ENCODE measurements around the gene FBXL20.
"Not testable (repeated sequence)": the region's sequence is repeated elsewhere in the genome, so short reads cannot be mapped to it uniquely, and the experiment has no call there.

FBXL20 gene, protein sequence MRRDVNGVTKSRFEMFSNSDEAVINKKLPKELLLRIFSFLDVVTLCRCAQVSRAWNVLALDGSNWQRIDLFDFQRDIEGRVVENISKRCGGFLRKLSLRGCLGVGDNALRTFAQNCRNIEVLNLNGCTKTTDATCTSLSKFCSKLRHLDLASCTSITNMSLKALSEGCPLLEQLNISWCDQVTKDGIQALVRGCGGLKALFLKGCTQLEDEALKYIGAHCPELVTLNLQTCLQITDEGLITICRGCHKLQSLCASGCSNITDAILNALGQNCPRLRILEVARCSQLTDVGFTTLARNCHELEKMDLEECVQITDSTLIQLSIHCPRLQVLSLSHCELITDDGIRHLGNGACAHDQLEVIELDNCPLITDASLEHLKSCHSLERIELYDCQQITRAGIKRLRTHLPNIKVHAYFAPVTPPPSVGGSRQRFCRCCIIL
- total RNA-seq, result 9.3 to 61.0 (median 25.8) reads per million in 17 experiments

DNA sequence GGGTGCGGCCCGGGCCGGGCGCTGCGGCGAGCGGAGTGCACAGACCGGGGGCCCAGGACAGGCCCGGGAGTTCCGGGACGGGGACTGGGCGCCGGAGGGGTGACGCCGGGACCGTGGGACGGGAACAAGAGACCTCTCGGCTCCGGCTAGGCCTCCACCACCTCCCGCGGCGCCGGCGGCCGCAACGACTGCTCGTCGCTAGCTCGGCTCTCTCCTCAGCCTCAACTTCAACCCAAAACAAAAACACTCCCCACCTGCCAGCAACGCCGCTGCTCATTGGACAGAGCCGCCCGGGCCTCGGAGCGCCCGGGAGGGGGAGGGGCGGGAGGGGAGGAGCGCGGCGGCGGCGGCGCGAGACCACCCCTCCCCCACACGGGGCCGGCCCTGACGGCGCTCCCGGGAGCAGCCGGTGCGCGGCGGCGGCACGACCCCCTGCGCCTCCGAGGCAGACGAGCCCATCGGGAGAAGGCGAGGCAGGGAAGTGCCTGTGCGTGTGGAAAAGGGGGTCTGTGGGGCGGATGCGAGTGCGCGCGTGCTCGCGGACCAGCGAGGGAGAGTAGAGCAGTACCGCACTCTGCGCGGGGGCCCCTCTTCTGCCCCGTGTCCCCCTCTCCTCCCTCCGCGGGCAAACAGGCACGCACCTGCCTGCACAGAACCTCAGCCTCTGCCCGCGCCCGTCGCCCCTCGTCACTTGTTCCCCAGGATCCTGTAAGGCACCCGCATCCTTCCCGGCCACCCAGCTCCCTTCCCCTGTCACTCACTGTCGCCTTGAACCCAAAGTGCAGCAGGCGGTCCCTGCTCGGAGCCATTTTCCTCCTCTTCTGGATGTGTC, at the start of gene FBXL20:
FBXL20 (minus strand) TSS at position 215 of the 832 bp plus-strand sequence. CDS start 224 bp downstream, outside the sequence.
- peak; percentile 91 to 97 (median 94) for DNase-seq

DNA sequence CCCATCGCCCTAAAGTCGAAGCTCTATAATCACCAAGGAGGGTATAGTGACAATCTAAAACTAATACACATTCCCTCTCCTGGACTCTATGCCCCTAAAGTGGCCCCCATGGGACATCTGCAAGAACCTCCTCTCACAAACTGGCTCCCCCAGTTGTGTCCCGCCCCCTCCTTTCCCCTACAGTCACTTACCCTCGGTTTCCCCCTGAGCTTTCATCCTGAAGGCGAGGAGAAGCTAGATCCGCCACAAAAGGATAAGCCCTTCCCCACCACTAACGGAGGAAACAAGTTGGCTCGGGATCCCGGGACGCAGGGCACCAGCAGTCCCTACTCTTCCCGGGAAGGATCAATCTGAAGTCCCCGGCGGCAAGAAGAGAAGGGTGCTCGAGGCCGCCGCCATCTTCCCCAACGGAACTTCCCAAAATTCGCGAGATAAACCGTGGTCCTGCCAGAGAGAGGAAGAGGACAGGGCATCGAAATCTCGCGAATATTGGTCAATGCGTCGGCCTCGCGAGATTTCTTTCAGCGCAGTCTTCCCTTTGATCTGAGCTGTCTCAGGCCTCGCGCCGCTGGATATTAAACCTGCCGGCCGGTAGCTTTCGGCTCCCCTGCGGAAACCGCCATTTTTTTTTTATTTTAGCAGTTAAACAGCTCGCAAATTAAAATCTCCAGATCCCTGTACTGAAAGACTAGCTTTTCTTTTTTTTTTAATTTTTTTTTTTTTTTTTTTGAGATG, 49.6 kb upstream of the FBXL20 start, which contains the start of gene MED1:
MED1 (minus strand) TSS at position 417 of the 735 bp plus-strand sequence; CDS start at position 216, 201 bp downstream.
- DNase-seq, result peak; percentile 98 to 100 (median 99)

DNA sequence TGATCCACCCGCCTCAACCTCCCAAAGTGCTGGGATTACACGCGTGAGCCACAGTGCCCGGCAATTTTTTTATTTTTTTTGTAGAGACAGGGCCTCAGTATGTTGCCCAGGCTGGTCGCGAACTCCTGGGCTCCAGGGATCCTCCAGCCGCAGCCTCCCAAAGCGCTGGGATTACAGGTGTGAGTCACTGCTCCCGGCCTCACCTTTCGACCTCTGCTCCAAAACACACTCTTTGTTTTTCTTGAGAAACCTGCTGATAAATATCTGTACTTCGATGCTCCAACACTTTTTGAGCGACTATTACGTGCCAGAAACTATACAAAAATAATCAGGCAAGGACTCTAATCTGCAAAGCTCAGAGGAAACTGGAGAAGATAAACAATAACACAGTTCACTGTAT, 48.6 kb upstream of the FBXL20 start:
- no peak for DNase-seq

DNA sequence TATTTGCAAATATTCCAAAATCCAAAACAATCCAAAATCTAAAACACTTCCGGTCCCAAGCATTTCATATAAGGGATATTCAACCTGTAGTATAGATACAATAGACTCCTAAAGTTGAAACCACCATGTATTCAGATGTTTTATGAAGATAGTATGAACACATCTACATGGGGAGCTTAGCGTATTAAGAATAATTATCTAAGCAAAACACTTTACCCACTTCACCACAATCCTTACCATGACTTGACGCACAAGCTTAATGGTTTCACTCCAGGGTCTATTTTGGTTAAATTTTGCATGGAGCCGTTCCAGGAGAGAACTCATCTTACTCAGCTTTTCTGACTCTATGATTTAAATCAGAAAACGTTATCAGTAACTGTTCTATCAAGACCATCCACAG, 46.1 kb upstream of the FBXL20 start:
- DNase-seq, result no peak

DNA sequence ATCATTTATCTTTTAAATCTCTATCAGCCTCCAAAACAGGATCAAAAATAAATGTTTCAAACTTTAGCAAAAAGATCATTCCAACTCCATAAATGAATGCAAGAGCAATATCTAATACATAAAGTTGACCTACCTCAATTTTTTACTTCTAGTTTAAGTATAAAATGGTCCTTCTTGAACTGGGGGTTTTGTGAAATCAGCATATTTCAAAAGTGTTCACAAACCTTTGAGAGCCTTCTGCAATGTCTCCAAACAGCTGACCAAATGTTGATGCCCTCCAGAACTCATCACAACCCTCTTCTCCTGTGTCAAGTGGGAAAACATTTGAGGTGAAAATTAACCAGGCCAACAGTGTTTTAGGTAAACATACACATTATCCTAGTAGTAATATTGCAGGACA, 41.9 kb upstream of the FBXL20 start:
- no peak for DNase-seq

DNA sequence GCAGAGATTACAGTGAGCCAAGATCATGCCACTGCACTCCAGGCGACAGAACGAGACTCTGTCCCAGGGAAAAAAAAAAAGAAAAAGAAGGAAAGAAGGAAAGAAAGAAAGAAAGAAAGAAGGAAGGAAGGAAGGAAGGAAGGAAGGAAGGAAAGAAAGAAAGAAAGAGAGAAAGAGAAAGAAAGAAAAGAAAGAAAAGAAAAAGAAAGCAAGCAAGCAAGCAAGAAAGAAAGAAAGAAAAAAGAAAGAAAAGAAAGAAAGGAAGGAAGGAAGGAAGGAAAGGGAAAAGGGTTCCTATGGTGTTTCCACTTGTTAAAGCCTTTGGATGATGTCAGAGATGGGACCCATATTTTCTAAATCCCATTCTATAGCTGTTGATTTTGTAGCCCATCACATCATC, 38.4 kb upstream of the FBXL20 start:
- not testable (repeated sequence) for DNase-seq

DNA sequence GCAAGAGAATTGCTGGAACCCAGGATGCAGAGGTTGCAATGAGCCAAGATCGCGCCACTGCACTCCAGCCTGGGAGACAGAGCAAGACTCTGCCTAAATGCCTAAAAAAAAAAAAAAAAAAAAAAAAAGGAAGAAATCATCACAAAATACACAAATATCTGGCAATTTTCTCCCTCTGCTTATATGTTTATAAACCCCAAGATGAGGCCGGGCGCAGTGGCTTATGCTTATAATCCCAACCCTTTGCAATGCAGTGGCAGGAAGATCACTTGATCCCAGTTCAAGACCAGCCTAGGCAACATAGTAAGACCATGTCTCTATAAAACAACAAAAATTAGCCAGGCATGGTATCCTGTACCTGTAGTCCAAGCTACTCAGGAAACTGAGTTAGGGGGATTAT, 28.2 kb upstream of the FBXL20 start:
- no peak for DNase-seq

DNA sequence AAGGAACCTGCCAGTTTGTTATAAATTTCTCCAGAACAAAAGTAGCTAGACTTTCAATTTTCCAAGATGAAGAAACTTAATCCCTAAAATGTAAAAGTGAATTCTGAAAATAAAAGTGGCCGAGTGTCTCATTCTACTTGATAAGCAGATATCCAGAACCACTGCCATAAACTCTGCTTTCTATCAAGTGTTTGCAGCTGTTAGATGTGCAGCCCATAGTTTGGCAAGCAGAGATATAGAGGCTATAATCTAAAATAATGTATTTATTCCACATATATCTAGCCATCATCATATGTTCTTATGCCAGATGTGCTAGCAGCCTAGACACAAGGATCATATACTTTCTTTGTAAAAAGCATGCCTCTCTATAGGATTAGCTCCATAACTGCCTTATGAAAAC, 14.7 kb upstream of the FBXL20 start:
- DNase-seq, result no peak

DNA sequence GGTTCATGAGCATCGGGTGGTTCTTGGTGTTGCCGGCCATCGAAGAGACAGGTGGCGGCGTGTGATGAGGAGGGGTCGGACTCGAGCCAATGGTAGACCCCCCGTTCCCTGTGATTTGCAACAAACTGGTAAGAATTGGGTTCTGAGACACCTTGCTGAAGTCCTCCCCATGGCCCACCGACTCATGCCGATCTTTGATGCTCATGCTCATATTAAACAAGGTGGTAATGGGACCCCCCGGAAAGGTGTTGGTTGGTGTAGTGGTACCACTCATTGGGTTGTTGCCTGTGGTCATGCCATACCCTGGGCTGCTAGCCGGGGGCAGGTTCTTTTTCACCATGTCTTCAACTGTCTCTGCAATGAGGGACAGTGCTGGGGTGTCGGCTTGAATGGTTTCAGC, 8.9 kb upstream of the FBXL20 start:
- no peak for DNase-seq

DNA sequence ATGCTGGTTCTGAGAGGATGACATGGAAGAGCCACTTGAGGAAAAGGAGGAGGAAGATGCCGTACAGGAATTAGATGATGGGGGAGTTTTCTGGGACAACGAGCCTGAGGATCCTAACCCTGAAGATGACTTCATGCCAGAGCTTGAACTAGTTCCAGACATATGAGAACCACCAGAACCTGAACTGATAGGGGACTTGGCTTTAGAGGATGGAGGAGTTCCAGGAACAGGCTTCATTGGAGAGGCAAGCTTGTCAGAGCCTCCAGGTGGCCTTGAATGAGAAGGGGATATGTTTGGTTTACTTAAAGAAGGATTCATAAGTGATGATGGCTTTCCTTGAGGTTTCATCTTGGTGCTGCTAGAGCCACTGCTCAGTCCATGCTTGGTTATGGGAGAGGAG, 6.9 kb upstream of the FBXL20 start:
- DNase-seq, result no peak

DNA sequence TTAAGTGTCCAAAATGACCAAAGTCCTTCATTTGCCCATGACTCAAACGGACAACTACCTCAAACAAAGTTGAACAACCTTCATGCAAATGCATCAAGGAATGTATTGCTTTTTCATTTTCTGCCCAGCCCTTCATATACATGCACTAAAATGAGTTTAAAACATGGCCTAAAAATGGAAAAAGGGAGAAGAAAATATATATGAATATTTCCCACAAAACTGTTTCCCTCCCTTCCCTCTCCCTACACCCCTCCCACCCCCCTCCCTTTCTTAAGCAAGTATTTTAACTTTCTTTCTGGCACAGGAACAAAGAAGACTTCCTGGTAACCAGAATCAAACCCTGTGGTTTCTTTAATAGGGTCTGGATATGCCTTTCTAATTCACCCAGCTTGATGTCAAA, 5.5 kb upstream of the FBXL20 start:
- DNase-seq, result no peak

DNA sequence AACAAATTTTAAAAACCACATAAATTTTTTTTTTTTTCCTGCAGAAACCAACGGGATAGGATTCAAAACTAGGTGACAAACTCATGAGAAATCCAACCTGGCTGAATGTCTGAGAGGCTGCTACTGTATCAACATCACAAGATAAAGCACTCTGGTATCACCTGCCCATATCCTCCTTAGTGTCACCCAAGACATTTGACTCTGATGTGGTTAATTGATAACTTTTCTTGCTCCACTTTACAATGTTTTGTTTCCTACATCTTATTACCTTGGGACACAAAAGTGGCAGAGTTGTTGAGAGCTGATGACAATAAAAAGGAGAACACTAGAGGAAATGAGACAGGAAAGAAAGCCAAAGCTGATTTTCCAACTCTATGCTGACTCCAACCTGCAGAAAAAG, 4.0 kb upstream of the FBXL20 start:
- DNase-seq, result no peak

DNA sequence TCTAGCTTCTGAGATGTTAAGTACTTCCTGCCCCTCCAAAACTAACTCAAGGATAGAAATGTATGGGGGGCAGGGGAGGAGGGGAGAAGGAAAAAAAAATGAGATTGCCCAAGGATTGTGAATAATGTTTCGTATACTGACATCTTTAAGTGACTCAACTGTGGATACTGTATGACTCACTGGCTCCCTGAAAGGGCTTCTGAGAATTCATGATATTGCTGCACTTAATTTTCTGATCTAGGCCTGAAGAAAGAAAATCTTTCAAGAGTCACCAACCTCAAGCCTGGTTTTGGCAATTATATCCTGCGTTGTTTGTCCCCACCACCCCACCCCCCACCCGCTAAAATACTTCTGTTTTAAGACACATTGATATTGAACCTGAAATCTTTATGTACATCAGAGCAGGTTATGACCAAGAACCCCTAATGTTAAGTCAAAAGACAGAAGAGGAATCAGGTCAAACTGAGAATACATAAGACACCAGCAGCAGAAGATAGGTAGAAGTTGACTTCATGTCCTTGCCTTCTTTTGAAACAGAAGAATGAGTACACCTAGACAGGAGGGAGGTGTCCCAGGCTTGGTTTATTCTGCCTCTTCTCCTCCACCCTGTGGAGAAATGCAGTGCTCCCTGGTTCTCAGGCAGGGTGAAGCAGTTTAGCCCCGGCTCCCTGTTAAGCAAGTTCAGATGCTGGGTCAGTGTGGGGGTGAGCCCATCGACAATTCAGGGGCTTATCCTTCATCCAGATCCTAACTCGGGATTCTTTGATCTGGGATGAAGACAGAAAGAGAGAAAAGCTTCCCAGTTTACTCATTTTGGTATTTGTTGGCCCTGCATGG, 3.3 kb upstream of the FBXL20 start:
- peak; percentile 16 to 69 (median 43) for DNase-seq

DNA sequence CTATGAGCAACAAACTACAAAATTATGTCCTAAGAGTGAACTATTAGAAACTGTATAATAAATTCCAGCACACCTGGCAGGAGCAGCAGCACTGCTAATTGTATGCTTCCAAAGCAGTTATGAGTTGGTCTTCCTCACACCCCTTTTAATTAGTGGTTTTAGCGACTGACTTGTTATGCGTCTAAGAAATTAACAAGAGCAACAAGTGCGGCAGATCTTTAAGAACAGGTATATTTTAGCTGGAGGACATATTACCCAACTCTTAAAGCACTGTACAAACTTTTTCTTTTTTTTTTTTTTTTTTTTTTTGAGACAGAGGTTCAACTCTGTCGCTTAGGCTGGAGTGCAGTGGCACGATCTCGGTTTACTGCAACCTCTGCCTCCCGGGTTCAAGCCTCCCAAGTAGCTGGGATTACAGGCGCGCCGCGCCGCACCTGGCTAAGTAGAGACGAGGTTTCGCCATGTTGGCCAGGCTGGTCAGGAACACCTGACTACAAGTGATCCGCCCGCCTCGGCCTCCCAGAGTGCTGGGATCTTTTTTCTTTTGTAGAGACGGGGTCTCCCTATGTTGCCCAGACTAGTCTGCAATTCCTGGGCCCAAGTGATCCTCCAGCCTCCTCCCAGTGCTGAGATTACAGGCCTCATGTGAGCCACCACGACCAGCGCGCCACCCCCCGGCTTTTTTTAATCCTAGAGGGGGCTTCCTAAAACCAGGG, 1.6 kb upstream of the FBXL20 start:
- no peak for DNase-seq

DNA sequence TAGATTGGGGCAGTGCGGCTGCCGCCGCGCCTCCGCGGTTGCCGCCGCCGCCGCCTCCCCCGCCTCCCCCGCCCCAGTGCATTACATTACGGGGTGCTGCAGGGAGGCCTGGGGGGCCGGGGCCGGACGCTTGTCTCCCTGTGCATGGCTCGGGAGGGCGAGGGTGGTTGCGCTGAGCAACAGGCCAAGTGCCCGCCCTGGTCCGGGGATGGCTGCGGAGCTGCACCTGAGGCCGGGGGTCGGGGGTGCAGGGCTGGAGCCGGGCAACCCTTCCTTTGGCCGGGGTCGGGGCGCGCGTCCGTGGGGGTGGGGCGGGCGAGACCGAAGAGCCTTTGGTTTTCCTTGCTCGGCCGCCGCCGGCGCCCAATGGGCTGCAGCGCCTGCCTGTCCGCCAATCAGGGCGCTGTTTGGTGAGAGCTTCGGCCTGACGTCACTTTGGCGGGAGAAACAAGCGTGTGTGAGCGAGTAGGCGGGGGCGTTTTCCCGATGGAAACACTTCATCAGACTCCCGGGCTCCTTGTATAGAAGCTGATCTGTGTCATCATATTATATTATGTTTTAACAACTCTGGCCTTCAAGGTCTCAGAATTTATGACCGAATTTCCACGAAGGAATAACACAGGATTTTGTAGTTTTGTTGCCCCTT, 941 bp upstream of the FBXL20 start:
- peak; percentile 93 to 96 (median 95) for DNase-seq

DNA sequence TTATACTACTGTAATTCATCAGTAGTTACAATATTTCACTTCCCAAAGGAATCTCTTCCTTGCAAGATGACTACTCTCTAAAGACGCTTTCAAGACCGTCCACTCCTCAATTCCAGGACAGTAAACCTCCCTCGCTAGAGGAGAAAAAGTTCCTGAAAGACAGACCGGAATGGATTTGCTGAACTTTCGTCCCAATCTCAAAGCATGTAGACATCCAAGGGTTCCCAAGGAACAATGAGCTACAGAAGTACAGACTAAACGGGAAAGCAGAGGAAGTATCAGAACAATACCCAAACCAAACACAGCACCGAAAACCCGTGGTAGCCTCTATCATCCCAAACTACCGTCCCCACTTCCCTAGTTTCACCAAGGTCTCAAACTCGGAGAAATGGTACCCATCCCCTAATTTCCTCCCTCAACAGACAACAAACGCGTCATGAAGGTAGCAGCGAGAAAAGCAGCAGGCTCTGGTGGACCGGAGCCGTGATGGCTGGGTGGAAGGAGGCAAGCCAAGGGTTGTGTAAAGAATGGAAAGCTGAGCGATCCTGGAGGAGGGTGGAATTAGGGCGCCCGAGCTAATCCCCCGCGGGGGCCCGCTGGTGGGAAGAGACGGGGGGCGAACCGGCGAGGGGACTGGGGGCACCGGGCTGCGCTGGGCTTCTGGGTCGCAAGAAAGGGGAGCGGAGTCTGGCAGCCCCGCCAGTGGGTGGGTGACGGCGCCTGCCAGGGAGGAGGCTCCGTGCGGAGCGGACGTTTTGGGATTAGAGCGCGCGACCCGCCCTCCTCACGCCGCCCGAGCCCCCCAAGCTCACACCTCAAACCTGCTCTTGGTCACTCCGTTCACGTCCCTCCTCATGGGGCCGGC, 647 bp downstream of the FBXL20 start:
- peak; percentile 25 to 53 (median 27) for DNase-seq

DNA sequence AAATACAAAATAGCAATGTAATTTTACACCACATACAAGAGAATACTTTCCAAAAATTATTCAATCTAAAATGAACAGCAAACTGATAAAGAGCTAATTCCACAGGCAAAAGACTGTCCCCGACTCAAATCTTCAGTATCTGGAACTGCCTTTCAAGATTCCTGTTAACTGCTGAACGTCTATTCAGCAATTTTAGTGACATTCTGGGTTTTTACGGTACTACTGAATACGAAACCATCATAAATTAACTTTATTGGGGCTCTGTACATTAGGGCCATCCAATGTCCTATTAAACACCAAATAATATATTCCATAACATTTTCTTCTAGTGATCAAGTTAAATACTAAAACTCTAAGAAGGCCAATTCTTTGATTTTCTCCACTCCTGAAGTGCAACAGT, 1.6 kb downstream of the FBXL20 start:
- DNase-seq, result no peak

DNA sequence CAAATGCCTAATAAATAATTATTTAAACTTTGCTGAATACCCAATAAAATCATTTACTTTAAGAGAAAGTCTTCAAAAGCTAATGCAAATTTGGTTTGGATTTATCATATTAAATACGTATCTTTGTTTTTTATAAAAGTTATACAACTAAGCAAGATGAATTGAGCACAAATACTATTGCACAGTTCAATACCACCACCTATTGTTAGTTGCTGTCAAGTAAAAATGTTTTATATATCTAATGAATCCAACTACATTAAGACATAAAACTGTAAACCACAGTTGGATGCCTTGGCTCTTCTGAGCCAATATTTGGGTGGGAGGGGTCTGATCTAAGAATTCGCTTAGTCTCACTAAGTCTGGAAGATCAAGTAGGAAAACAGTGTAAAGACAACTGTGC, 7.7 kb downstream of the FBXL20 start:
- DNase-seq, result peak in 1 of 4 experiments; percentile 21

DNA sequence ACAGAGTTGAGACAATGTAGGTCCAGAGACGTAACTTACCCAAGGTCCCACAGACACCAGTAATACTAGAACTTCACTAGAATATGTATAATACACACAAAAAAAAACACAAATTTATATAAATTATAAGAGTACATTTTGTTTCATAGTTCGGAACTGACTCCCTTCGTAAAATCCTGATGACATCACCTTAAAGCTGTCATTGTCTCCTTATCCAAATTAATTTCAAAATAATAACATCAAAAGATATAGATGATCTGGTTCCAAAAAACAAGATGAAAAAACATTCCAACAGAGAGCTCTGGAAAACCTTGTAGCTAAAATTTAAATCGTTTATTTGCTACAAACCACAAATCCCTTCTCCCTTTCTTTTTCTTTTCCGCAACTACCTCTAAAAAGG, 10.0 kb downstream of the FBXL20 start:
- no peak for DNase-seq

DNA sequence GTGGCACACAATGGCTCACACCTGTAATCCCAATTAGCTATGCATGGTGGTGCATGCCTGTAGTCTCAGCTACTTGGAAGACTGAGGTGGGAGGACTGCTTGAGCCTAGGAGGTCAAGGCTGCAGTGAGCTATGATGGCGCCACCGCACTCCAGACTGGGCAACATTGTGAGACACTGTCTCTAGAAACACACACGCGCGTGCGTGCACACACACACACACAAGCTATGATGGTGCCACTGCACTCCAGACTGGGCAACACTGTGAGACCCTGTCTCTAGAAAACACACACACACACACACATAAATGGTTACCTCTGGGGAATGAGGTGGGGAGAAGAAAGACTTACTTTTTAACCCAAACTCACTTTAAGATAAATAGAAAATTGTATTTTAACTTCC, 16.4 kb downstream of the FBXL20 start:
- no peak for DNase-seq

Measured in suppressor macrophage (primary cell).